Karpas-422 (cell line): ENCODE measurements around the gene TPCN2. TPM values are rescaled to one million over a fixed set of nuclear protein-coding genes. Genes with fewer than 3 reads are reported as not detected.

Experiments used
- DNase-seq: peaks from one replicate; pipeline ENCODE4 v3.0.0-alpha.2; 2015
- H2AFZ ChIP-seq: fragments of 200-600 bp; sonication (generic); 2 replicates; pipeline ENCODE4 v1.6.1; 2014; ENCODE audit warnings: antibody characterized with exemption, low read length, mixed read lengths
- H3K27ac ChIP-seq: fragments of 200-600 bp; sonication (generic); 2 replicates; pipeline ENCODE4 v1.5.1; 2014; ENCODE audit warnings: mild to moderate bottlenecking, low read length, moderate library complexity
- H3K27me3 ChIP-seq: fragments of 200-600 bp; sonication (generic); 2 replicates; pipeline ENCODE4 v1.6.1; 2014; ENCODE audit warnings: low read length, mixed read lengths
- H3K36me3 ChIP-seq: fragments of 200-600 bp; sonication (generic); 2 replicates; pipeline ENCODE4 v1.6.1; 2014; ENCODE audit warnings: low read length, mixed read lengths; ENCODE audit not compliant: insufficient read depth
- H3K4me1 ChIP-seq: fragments of 200-600 bp; sonication (generic); 2 replicates; pipeline ENCODE4 v1.6.1; 2014; ENCODE audit warnings: mild to moderate bottlenecking, low read length, mixed read lengths
- H3K4me2 ChIP-seq: fragments of 200-600 bp; sonication (generic); 2 replicates; pipeline ENCODE4 v1.6.1; 2014; ENCODE audit warnings: low read length, low read depth, mild to moderate bottlenecking; ENCODE audit not compliant: poor library complexity, severe bottlenecking
- H3K4me3 ChIP-seq: fragments of 200-600 bp; sonication (generic); 2 replicates; pipeline ENCODE4 v1.5.1; 2014; ENCODE audit warnings: mild to moderate bottlenecking, antibody characterized with exemption, low read length, mixed read lengths
- H3K79me2 ChIP-seq: fragments of 200-600 bp; sonication (generic); 2 replicates; pipeline ENCODE4 v1.6.1; 2014; ENCODE audit warnings: mild to moderate bottlenecking, low read length, mixed read lengths
- H3K9ac ChIP-seq: fragments of 200-600 bp; sonication (generic); 2 replicates; pipeline ENCODE4 v1.6.0; 2014; ENCODE audit warnings: low read length
- H3K9me2 ChIP-seq: fragments of 200-600 bp; sonication (generic), shearing (Covaris generic); replicated peaks from 2 replicates; pipeline ENCODE4 v1.6.0; 2014; ENCODE audit warnings: mild to moderate bottlenecking, low read length, moderate library complexity; ENCODE audit not compliant: insufficient read depth
- H3K9me3 ChIP-seq: fragments of 300-700, 200-600 bp; sonication (generic); 2 replicates; pipeline ENCODE4 v1.6.1; 2014; ENCODE audit warnings: low read length, mixed read lengths
- H4K20me1 ChIP-seq: fragments of 200-600 bp; sonication (generic); 2 replicates; pipeline ENCODE4 v1.6.1; 2014; ENCODE audit warnings: mild to moderate bottlenecking, antibody characterized with exemption, low read length, low read depth; ENCODE audit not compliant: insufficient read depth
- total RNA-seq: library from RNA; depleted of rRNA; stranded (reverse); fragments of >200 nt; shearing (Covaris generic); gene quantifications from 2 replicates; pipeline ENCODE4 v1.2.3, GENCODE V29; 2014; ENCODE audit warnings: low replicate concordance

TPCN2 gene
- total RNA-seq, 1 experiment from 2014 or later = 37.6 TPM

GRCh38 chr11:69050592-69051380 lies 2.1 kb downstream of the TPCN2 start:
- peaks cover 9% of the 10 kb centered on the region for H3K36me3 ChIP-seq
- no peaks in the 10 kb centered on the region for H3K27me3 ChIP-seq
- H3K9me2 ChIP-seq = no peaks in the 10 kb centered on the region
- H3K27ac ChIP-seq = peak overlapping the region; percentile 96
- peak; percentile 78 for DNase-seq
- H3K9ac ChIP-seq = peak overlapping the region; percentile 91
- peak overlapping the region; percentile 77 for H3K4me3 ChIP-seq
- peaks cover 49% of the 10 kb centered on the region for H3K79me2 ChIP-seq
- no peaks in the 10 kb centered on the region for H3K9me3 ChIP-seq
- peaks cover 4% of the 10 kb centered on the region; the same call in 1 of the 2 replicates for H4K20me1 ChIP-seq
- H3K4me1 ChIP-seq = peaks cover 81% of the 10 kb centered on the region
- no peak overlapping the region for H2AFZ ChIP-seq
- H3K4me2 ChIP-seq = peak overlapping the region; percentile 86

DNA sequence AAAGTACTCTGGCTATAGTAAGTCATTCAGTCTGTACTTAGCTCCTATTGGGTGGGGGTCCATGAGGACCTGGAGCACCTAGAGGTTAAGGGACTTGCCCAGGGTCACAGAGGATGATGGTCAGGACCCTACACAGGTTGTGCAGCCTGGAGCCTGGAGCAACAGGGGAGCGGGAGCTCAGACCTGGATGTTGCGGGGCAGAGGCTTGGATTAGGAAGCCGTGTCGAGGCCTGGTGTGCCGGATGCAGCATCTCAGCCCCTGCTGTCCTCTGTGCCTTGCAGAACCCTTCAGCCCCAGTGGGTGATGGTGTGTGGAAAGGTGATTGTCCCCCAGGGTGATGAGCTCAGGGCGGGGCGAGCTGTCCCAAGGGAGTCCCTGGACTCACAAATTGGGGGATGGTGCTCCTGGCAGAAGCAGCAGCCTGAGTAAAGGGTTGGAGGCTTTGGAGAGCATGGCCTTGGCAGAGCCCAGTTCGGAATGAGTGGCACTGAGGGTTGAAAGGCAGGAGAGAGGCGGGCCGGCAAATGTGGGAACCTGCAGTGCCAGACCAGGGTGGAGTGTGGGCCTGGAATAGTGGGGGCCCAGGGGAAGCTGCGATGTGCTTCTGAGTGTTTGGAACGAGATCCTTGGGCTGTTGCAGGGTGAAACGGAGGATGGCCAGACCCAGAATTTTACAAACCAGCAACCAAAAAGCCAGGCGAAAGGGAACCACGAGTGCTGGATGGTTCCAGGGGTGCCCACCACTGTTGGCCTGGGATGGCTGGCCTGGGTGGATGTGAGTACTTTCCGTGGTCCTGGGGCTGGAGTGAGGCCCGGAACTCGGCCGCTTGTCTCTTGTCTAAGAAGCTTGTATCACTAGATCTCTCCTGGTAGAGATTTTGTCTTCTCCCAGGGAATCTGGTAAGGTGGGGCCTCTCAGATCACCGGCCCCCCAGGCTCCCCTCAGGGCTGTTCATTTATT lies 2.9 kb downstream of the TPCN2 start:
- Histone ChIP-seq H3K27ac (peak overlapping the region; percentile 96), H2AFZ (no peak overlapping the region), H3K4me1 (peaks cover 87% of the 10 kb centered on the region), H3K4me2 (peak overlapping the region; percentile 86), H3K79me2 (peaks cover 55% of the 10 kb centered on the region), H4K20me1 (peaks cover 4% of the 10 kb centered on the region; the same call in 1 of the 2 replicates), H3K36me3 (peaks cover 9% of the 10 kb centered on the region), H3K9ac (peak overlapping the region; percentile 91), H3K9me2 (no peaks in the 10 kb centered on the region), H3K27me3 (no peaks in the 10 kb centered on the region), H3K9me3 (no peaks in the 10 kb centered on the region), H3K4me3 (peak overlapping the region; percentile 77)
- DNase-seq = peak; percentile 98

- Histone ChIP-seq H2AFZ (no peak overlapping the region), H3K9me2 (no peaks in the 10 kb centered on the region), H3K4me3 (peak overlapping the region; percentile 77), H3K4me2 (peak overlapping the region; percentile 86), H3K79me2 (peaks cover 63% of the 10 kb centered on the region), H3K9me3 (no peaks in the 10 kb centered on the region), H3K4me1 (peaks cover 87% of the 10 kb centered on the region), H3K27me3 (no peaks in the 10 kb centered on the region), H4K20me1 (peaks cover 10% of the 10 kb centered on the region; the same call in 1 of the 2 replicates), H3K36me3 (peaks cover 15% of the 10 kb centered on the region), H3K9ac (peak overlapping the region; percentile 91), H3K27ac (peak overlapping the region; percentile 96)
- DNase-seq = peak; percentile 93
Observed at GRCh38 chr11:69052343-69053168, 3.8 kb downstream of the TPCN2 start.

DNA sequence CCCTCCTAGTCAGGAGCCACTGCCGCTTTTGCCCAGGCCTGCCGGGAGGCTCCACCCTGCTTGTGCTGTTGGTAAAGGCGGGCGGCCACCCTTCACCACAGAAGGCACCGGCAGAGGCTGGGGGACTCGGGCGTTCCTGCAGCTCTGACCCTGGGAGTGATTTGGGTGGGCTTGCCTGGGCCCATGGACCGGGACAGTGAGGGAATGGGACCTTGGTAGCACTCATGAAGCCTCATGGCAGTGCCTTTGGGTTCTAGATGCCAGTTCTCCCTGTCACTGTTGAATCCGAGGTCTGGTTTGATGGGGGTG lies 4.4 kb downstream of the TPCN2 start:
- Histone ChIP-seq H3K79me2 (peaks cover 68% of the 10 kb centered on the region), H3K9ac (peak overlapping the region; percentile 91), H2AFZ (no peak overlapping the region), H3K27me3 (no peaks in the 10 kb centered on the region), H3K4me1 (peaks cover 83% of the 10 kb centered on the region), H3K4me2 (peak overlapping the region; percentile 86), H3K36me3 (peaks cover 20% of the 10 kb centered on the region), H4K20me1 (peaks cover 14% of the 10 kb centered on the region; the same call in 1 of the 2 replicates), H3K27ac (peak overlapping the region; percentile 96), H3K9me2 (no peaks in the 10 kb centered on the region), H3K4me3 (peak overlapping the region; percentile 77), H3K9me3 (no peaks in the 10 kb centered on the region)
- DNase-seq = no peak

DNA sequence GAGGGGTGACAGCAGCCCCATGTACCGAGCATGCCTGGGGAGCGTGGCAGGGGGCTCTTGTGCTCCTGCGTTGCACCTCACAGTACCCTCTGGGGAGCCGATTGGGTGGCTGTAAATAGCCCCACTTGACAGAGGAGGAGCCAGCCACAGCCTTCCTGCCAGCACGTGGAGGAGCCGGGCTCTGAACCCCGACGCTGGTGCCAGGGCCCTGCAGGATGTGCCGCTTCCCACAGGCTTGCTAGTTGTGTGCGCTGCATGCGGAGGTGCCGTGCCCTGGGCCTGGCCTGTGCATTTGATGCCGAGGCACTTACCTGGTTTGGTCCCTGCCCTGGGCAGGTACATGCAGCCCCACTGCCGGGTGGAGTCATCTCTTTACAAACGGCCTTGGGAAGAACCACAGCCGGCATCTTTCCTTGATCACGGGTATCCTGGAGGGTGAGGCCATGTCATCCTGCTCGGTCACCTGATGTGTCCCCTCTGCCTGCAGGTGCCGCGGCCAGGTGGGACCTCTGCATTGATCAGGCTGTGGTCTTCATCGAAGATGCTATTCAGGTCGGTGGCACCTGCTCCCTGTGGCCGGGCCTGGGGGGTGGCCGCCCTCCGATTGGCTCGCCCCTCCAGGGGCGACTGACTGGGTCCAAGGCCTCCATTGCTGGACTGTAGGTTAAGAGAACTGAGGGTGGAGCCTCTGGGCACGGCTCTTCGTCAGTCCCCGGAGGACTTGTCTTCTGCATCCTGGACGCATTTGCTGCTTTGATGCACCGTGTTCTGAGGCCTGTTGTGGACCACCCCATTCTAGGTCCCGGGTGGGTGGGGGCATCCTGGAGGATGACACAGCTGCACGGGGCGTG lies 5.0 kb downstream of the TPCN2 start:
- Histone ChIP-seq H4K20me1 (peaks cover 20% of the 10 kb centered on the region; the same call in 1 of the 2 replicates), H3K4me2 (peak overlapping the region; percentile 86), H3K9ac (peak overlapping the region; percentile 91), H3K79me2 (peaks cover 75% of the 10 kb centered on the region), H3K9me2 (no peaks in the 10 kb centered on the region), H3K27me3 (no peaks in the 10 kb centered on the region), H3K4me1 (peaks cover 79% of the 10 kb centered on the region), H3K36me3 (peaks cover 26% of the 10 kb centered on the region), H3K9me3 (no peaks in the 10 kb centered on the region), H2AFZ (no peak overlapping the region), H3K4me3 (peak overlapping the region; percentile 77), H3K27ac (peak overlapping the region; percentile 96)
- peak; percentile 92 for DNase-seq

- Histone ChIP-seq H3K4me2 (peak overlapping the region; percentile 86), H3K4me3 (peak overlapping the region; percentile 77), H3K9ac (peak overlapping the region; percentile 91), H3K4me1 (peaks cover 83% of the 10 kb centered on the region), H3K27me3 (no peaks in the 10 kb centered on the region), H2AFZ (no peak overlapping the region), H3K9me2 (no peaks in the 10 kb centered on the region), H3K9me3 (no peaks in the 10 kb centered on the region), H3K36me3 (peaks cover 28% of the 10 kb centered on the region), H3K79me2 (peaks cover 74% of the 10 kb centered on the region), H4K20me1 (peaks cover 25% of the 10 kb centered on the region; the same call in 1 of the 2 replicates), H3K27ac (peak overlapping the region; percentile 96)
- no peak for DNase-seq
Observed at GRCh38 chr11:69054397-69055211, 5.9 kb downstream of the TPCN2 start.
